ENCODE measurements around the gene GIN1. TPM values are rescaled to one million over a fixed set of nuclear protein-coding genes. Genes with fewer than 3 reads are reported as not detected.
"Not testable (repeated sequence)": the region's sequence is repeated elsewhere in the genome, so short reads cannot be mapped to it uniquely, and the experiment has no call there.

GIN1 gene
- total RNA-seq, 2 experiments from 2014 or later: 2.7 to 2.9 TPM

DNA sequence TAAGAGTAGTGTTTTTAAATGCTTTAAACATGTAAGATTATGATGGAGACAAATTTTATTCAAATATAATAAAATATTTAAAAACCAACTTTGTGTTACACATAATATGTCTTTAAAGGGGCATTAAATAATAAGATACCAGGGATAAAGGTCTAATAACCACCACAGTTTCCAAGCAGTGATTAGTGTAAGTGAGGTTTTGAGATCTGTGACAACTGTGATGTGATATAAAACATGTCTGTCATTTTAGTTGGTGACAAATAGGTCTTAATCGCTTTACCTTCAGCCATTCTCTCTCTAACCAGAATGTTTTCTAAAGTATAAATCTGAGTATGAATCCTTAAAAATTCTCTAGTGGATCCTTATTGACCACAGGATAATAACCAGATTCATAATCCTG is 28.3 kb upstream of the GIN1 start:
- ChIA-PET POLR2A (no interaction called here), CTCF (no interaction called here)
- H3K27ac ChIP-seq (ENCODE audit: low read depth in 1 of 2, low read length in 2 of 2): no peak overlapping the region
- intact Hi-C loops (cut with DNase I, micrococcal nuclease): no loop called here
- H3K9me3 Mint-ChIP-seq: no peaks in the 10 kb centered on the region
- H3K4me1 Mint-ChIP-seq (ENCODE audit: low read depth): no peaks in the 10 kb centered on the region
- DNase-seq (no peak), ATAC-seq (ENCODE audit: poor library complexity) (no peak)
- no peak overlapping the region for H3K4me3 Mint-ChIP-seq
- no peak overlapping the region for H3K27ac Mint-ChIP-seq
- H3K4me3 ChIP-seq (ENCODE audit: low read length): no peak overlapping the region
- H3K27me3 Mint-ChIP-seq: no peaks in the 10 kb centered on the region
- TF ChIP-seq, protein P1, sequence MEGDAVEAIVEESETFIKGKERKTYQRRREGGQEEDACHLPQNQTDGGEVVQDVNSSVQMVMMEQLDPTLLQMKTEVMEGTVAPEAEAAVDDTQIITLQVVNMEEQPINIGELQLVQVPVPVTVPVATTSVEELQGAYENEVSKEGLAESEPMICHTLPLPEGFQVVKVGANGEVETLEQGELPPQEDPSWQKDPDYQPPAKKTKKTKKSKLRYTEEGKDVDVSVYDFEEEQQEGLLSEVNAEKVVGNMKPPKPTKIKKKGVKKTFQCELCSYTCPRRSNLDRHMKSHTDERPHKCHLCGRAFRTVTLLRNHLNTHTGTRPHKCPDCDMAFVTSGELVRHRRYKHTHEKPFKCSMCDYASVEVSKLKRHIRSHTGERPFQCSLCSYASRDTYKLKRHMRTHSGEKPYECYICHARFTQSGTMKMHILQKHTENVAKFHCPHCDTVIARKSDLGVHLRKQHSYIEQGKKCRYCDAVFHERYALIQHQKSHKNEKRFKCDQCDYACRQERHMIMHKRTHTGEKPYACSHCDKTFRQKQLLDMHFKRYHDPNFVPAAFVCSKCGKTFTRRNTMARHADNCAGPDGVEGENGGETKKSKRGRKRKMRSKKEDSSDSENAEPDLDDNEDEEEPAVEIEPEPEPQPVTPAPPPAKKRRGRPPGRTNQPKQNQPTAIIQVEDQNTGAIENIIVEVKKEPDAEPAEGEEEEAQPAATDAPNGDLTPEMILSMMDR (IDR thresholded peaks at IDR 0.05): no peak
- H3K36me3 Mint-ChIP-seq (ENCODE audit: low read depth): peaks cover 34% of the 10 kb centered on the region
- peaks cover 35% of the 10 kb centered on the region for H3K36me3 ChIP-seq (ENCODE audit: insufficient read depth, low read length)
- no peaks in the 10 kb centered on the region for H3K4me1 ChIP-seq (ENCODE audit: insufficient read depth, low read length)
- H3K27me3 ChIP-seq (ENCODE audit: control insufficient read depth in 1 of 2, insufficient read depth in 2 of 2, low read length in 2 of 2): no peaks in the 10 kb centered on the region
- no peaks in the 10 kb centered on the region for H3K9me3 ChIP-seq (ENCODE audit: control insufficient read depth in 1 of 2, insufficient read depth in 1 of 2, low read length in 2 of 2)

DNA sequence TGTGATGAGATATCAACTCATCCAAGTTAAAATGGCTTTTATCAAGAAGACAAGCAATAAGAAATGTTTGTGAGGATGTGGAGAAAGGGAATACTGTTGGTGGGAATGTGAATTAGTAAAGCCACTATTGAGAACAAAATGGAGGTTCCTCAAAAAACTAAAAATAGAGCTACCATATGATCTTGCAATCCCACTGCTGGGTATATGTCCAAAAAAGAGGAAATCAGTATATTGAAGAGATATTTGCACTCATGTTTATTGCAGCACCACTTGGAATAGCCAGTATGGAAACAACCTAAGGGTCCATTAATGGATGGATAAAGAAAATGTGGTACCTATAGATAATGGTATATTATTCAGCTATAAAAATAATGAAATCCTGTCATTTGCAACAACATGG is 25.3 kb upstream of the GIN1 start:
- Histone ChIP-seq H3K4me1 (ENCODE audit: insufficient read depth, low read length) (no peaks in the 10 kb centered on the region), H3K36me3 (ENCODE audit: insufficient read depth, low read length) (peaks cover 10% of the 10 kb centered on the region), H3K27ac (ENCODE audit: low read depth in 1 of 2, low read length in 2 of 2) (no peak overlapping the region), H3K4me3 (ENCODE audit: low read length) (no peak overlapping the region), H3K27me3 (ENCODE audit: control insufficient read depth in 1 of 2, insufficient read depth in 2 of 2, low read length in 2 of 2) (no peaks in the 10 kb centered on the region), H3K9me3 (ENCODE audit: control insufficient read depth in 1 of 2, insufficient read depth in 1 of 2, low read length in 2 of 2) (no peaks in the 10 kb centered on the region)
- H3K9me3 Mint-ChIP-seq: no peaks in the 10 kb centered on the region
- intact Hi-C loops (cut with DNase I, micrococcal nuclease): no loop called here
- H3K27me3 Mint-ChIP-seq: no peaks in the 10 kb centered on the region
- no peak for DNase-seq
- no peak for ATAC-seq (ENCODE audit: poor library complexity)
- TF ChIP-seq, protein P1 (IDR thresholded peaks at IDR 0.05): no peak
- ChIA-PET CTCF (no interaction called here), POLR2A (no interaction called here)
- H3K36me3 Mint-ChIP-seq (ENCODE audit: low read depth): peaks cover 22% of the 10 kb centered on the region
- H3K4me3 Mint-ChIP-seq: no peak overlapping the region
- H3K27ac Mint-ChIP-seq: no peak overlapping the region
- no peaks in the 10 kb centered on the region for H3K4me1 Mint-ChIP-seq (ENCODE audit: low read depth)

DNA sequence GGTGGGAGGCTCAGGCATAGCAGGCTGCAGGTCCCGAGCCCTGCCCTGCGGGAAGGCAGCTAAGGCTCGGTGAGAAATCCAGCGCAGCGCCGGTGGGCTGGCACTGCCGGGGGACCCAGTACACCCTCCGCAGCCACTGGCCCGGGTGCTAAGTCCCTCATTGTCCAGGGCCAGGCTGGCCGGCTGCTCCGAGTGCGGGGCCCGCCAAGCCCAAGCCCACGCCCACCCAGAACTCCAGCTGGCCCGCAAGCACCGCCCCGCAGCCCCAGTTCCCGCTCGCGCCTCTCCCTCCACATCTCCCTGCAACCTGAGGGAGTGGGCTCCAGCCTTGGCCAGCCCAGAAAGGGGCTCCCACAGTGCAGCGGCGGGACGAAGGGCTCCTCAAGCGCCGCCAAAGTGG is 22.2 kb upstream of the GIN1 start:
- intact Hi-C loops (cut with DNase I, micrococcal nuclease); H3K27me3 ChIP-seq (ENCODE audit: control insufficient read depth in 1 of 2, insufficient read depth in 2 of 2, low read length in 2 of 2); H3K27ac ChIP-seq (ENCODE audit: low read depth in 1 of 2, low read length in 2 of 2); H3K4me3 ChIP-seq (ENCODE audit: low read length); CTCF ChIA-PET; H3K4me3 Mint-ChIP-seq; H3K27ac Mint-ChIP-seq; H3K4me1 ChIP-seq (ENCODE audit: insufficient read depth, low read length); H3K4me1 Mint-ChIP-seq (ENCODE audit: low read depth); DNase-seq; H3K9me3 ChIP-seq (ENCODE audit: control insufficient read depth in 1 of 2, insufficient read depth in 1 of 2, low read length in 2 of 2); ATAC-seq (ENCODE audit: poor library complexity); H3K27me3 Mint-ChIP-seq; H3K9me3 Mint-ChIP-seq; POLR2A ChIA-PET: not testable (repeated sequence)
- H3K36me3 Mint-ChIP-seq (ENCODE audit: low read depth): peaks cover 30% of the 10 kb centered on the region
- H3K36me3 ChIP-seq (ENCODE audit: insufficient read depth, low read length): peaks cover 18% of the 10 kb centered on the region

DNA sequence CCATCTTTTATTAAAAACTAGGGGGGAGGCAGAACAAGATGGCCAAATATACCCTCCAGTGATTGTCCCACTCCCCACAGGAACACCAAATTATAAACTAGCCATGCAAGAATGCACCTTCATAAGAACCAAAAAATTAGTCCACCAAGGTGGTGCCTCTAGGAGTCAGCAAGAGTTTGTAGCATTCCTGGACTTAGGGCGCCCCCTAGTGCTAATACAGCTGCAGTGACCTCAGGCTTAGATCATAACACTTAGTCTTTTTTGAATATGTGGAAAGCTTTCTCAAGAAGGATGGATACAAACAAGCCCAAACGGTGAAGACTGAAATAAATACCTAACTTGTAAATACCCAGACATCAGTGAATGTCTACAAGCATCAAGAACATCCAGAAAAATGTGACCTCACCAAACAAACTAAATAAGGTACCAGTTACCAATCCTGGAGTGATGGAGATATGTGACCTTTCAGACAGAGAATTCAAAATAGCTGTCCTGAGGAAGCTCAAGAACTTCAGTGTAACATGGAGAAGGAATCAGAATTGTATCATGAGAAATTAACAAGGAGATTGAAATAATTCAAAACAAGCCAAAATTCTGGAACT is 19.4 kb upstream of the GIN1 start:
- ATAC-seq (ENCODE audit: poor library complexity) (peak; percentile 99), DNase-seq (peak; percentile 68 to 89 (median 80))
- no peaks in the 10 kb centered on the region for H3K27me3 Mint-ChIP-seq
- no peak overlapping the region for H3K27ac Mint-ChIP-seq
- H3K9me3 Mint-ChIP-seq: no peaks in the 10 kb centered on the region
- no peaks in the 10 kb centered on the region for H3K9me3 ChIP-seq (ENCODE audit: control insufficient read depth in 1 of 2, insufficient read depth in 1 of 2, low read length in 2 of 2)
- H3K4me1 Mint-ChIP-seq (ENCODE audit: low read depth): peaks cover 15% of the 10 kb centered on the region
- TF ChIP-seq, protein P1 (IDR thresholded peaks at IDR 0.05): peak; percentile 94
- H3K27ac ChIP-seq (ENCODE audit: low read depth in 1 of 2, low read length in 2 of 2): no peak overlapping the region
- H3K4me3 ChIP-seq (ENCODE audit: low read length): no peak overlapping the region
- ChIA-PET CTCF (interaction anchor here (0.5 to 2.6 kb wide), 11 partner anchors 11 to 1967 kb away, joined by 3 to 12 read pairs (median 4); no protein-coding TSS in a partner anchor), POLR2A (interaction anchor here (0.9 to 1.1 kb wide), 2 partner anchors 20 to 359 kb away, joined by 3 to 7 read pairs; partner anchors contain the start of genes GIN1 and PPIP5K2)
- H3K27me3 ChIP-seq (ENCODE audit: control insufficient read depth in 1 of 2, insufficient read depth in 2 of 2, low read length in 2 of 2): no peaks in the 10 kb centered on the region
- H3K4me1 ChIP-seq (ENCODE audit: insufficient read depth, low read length): no peaks in the 10 kb centered on the region
- peaks cover 21% of the 10 kb centered on the region for H3K36me3 ChIP-seq (ENCODE audit: insufficient read depth, low read length)
- intact Hi-C loops (cut with DNase I, micrococcal nuclease): loop anchor here (1.0 to 5.0 kb wide), 8 partner anchors 67 to 603 kb away; no protein-coding TSS in a partner anchor
- peaks cover 48% of the 10 kb centered on the region for H3K36me3 Mint-ChIP-seq (ENCODE audit: low read depth)
- H3K4me3 Mint-ChIP-seq: no peak overlapping the region
